A549 (cell line): ENCODE data around the gene REEP3. TPM values are rescaled to one million over a fixed set of nuclear protein-coding genes. Genes with fewer than 3 reads are reported as not detected.

Source experiments
- ATAC-seq, 2 experiments: fragments of 200-7000 bp in 1 of 2; fragments of >200 bp in 1 of 2; cut with Nextera tagmentation in 1 of 2; cut with Tn5 transposase in 1 of 2; 3 replicates each; pipeline versions ENCODE4 v1.8.0 to v1.9.1; 2018 to 2020; ENCODE audit warnings: mild to moderate bottlenecking in 1 of 2, moderate library complexity in 1 of 2
- CTCF ChIA-PET: fragments of 300-600 bp; sonication (Branson Sonifier 250); formaldehyde crosslinking; extraction: SDS; loops from one replicate; lab custom pipeline; 2021; ENCODE audit warnings: antibody characterized with exemption, inconsistent platforms; lab: Yijun Ruan, JAX
- POLR2A ChIA-PET: fragments of 350-600 bp; formaldehyde crosslinking; extraction: SDS; loops from one replicate; lab custom pipeline; 2021; ENCODE audit warnings: antibody characterized with exemption, inconsistent platforms; lab: Yijun Ruan, JAX
- DNase-seq, 2 experiments: peaks; one replicate each; pipeline versions ENCODE4 v3.0.0 to v3.0.0-alpha.2; 2011 to 2016; ENCODE audit warnings: low read depth in 1 of 2, low spot score in 1 of 2
- FAIRE-seq: peaks from 2 replicates; lab custom pipeline; 2011; peaks lifted over from hg19 to GRCh38; lab: Jason Lieb, UNC
- H3K27ac ChIP-seq, 2 experiments: fragments of >200 bp; sonication (Bioruptor Twin); formaldehyde crosslinking; 3 replicates each; pipeline ENCODE4 v1.5.1; 2016 to 2017
- H3K4me1 ChIP-seq: fragments of >200 bp; sonication (Bioruptor Twin); formaldehyde crosslinking; 3 replicates; pipeline ENCODE4 v1.6.1; 2016
- H3K4me2 ChIP-seq: fragments of >200 bp; sonication (Bioruptor Twin); formaldehyde crosslinking; 3 replicates; pipeline ENCODE4 v1.6.1; 2016
- H3K4me3 ChIP-seq: fragments of >200 bp; sonication (Bioruptor Twin); formaldehyde crosslinking; 3 replicates; pipeline ENCODE4 v1.5.1; 2016
- H3K9me3 ChIP-seq: fragments of >200 bp; sonication (Bioruptor Twin); formaldehyde crosslinking; 3 replicates; pipeline ENCODE4 v1.6.1; 2016
- ATOH8 ChIP-seq: fragments of 250-450 bp; sonication (Bioruptor Pico); IDR thresholded peaks from 2 replicates; pipeline ENCODE4 v1.5.0; 2020; ENCODE audit warnings: low read depth, mild to moderate bottlenecking, moderate library complexity
- BCL3 ChIP-seq: fragments of >200 bp; sonication (Bioruptor Twin); formaldehyde crosslinking; IDR thresholded peaks from 3 replicates; pipeline ENCODE4 v1.6.1; 2016
- CEBPB ChIP-seq, 2 experiments: fragments of >200 bp in 1 of 2; sonication (Bioruptor Twin) in 1 of 2; formaldehyde crosslinking in 1 of 2; IDR thresholded peaks; 2 replicates each; pipeline ENCODE4 v1.6.1; 2012 to 2016
- CHD4 ChIP-seq: fragments of 200-600 bp; sonication (generic); IDR thresholded peaks from 2 replicates; pipeline ENCODE4 v1.6.1; 2016; ENCODE audit warnings: antibody characterized with exemption, mild to moderate bottlenecking, borderline replicate concordance
- CTCF ChIP-seq: fragments of >200 bp; sonication (Bioruptor Twin); formaldehyde crosslinking; IDR thresholded peaks from 3 replicates; pipeline ENCODE4 v1.5.1; 2016
- E2F6 ChIP-seq: IDR thresholded peaks from 2 replicates; pipeline ENCODE4 v1.6.1; 2012; ENCODE audit warnings: low read depth, borderline replicate concordance
- HES2 ChIP-seq: fragments of >200 bp; sonication (Bioruptor Twin); formaldehyde crosslinking; IDR thresholded peaks from 2 replicates; pipeline ENCODE4 v1.6.1; 2016
- JUN ChIP-seq, 2 experiments: fragments of >200 bp; sonication (Bioruptor Twin); formaldehyde crosslinking; IDR thresholded peaks; 2 replicates in 1 of 2; 3 replicates in 1 of 2; pipeline ENCODE4 v1.6.1; 2016 to 2017
- MAZ ChIP-seq: fragments of 150-350 bp; IDR thresholded peaks from 2 replicates; pipeline ENCODE4 v1.6.1; 2014; ENCODE audit warnings: antibody characterized with exemption, low read depth, low read length, borderline replicate concordance
- MYC ChIP-seq: IDR thresholded peaks from 2 replicates; pipeline ENCODE4 v1.6.1; 2012; ENCODE audit warnings: mild to moderate bottlenecking, inconsistent platforms, low read length, improper control_type of control experiment, borderline replicate concordance
- NFE2L2 ChIP-seq: fragments of 150-350 bp; conservative IDR thresholded peaks from 2 replicates; pipeline ENCODE4 v1.6.1; 2014; ENCODE audit warnings: low read length
- NPAS2 ChIP-seq: fragments of 250-450 bp; sonication (Bioruptor Pico); IDR thresholded peaks from 2 replicates; pipeline ENCODE4 v1.8.0; 2022; ENCODE audit warnings: mild to moderate bottlenecking, moderate library complexity, borderline replicate concordance
- PBX3 ChIP-seq: IDR thresholded peaks from 2 replicates; pipeline ENCODE4 v1.6.1; 2012
- SMC3 ChIP-seq: fragments of >200 bp; sonication (Bioruptor Twin); formaldehyde crosslinking; IDR thresholded peaks from 3 replicates; pipeline ENCODE4 v1.6.1; 2018; ENCODE audit warnings: inconsistent platforms
- USF2 ChIP-seq: fragments of 450-650 bp; IDR thresholded peaks from 2 replicates; pipeline ENCODE4 v1.6.1; 2014; ENCODE audit warnings: antibody characterized with exemption
- ZFP36 ChIP-seq: fragments of 450-650 bp; IDR thresholded peaks from 2 replicates; pipeline ENCODE4 v1.6.1; 2014; ENCODE audit warnings: borderline replicate concordance; ENCODE audit not compliant: partially characterized antibody
- ZNF302 ChIP-seq: fragments of 250-450 bp; sonication (Bioruptor Pico); IDR thresholded peaks from 2 replicates; pipeline ENCODE4 v1.9.0; 2021; ENCODE audit warnings: inconsistent platforms, mild to moderate bottlenecking, moderate library complexity
- ZSCAN20 ChIP-seq: fragments of 250-450 bp; sonication (Bioruptor Pico); IDR thresholded peaks from 2 replicates; pipeline ENCODE4 v1.8.0; 2022; ENCODE audit warnings: mild to moderate bottlenecking, moderate library complexity
- WGBS: methylation state at CpG from one replicate; pipeline ENCODE4 v1.1.6; 2017; ENCODE audit errors: missing lambda C conversion rate; 5-methylcytosine and 5-hydroxymethylcytosine counted together
- polyA plus RNA-seq, 4 experiments: library from polyadenylated mRNA; depleted of rRNA in 3 of 4; stranded (reverse); fragments of >200 nt; fragmentation: RNase III in 1 of 4; extraction: RNeasy Plus Mini Kit Qiagen cat#74134 plus additional on column Dnase treatment in 1 of 4; gene quantifications; 2 replicates in 3 of 4; 3 replicates in 1 of 4; pipeline ENCODE4 v1.2.3, GENCODE V29; 2011 to 2017

Gene REEP3
- polyA plus RNA-seq, 2 of the 4 experiments (the other 2 are of a cell fraction): 19.6 to 35.8 TPM

GRCh38 chr10:63586043-63586442 is 64.8 kb downstream of the REEP3 start:
- ATAC-seq: no peak
- no peak for FAIRE-seq
- CTCF ChIA-PET: no interaction called here
- TF ChIP-seq HES2 (no peak), NPAS2 (CRISPR knock-in tag) (no peak), PBX3 (no peak), E2F6 (no peak), NFE2L2 (no peak), BCL3 (no peak), MAZ (no peak), ZSCAN20 (no peak)
- H3K4me3 ChIP-seq: no peak overlapping the region
- H3K9me3 ChIP-seq: no peaks in the 10 kb centered on the region
- no peak overlapping the region for H3K27ac ChIP-seq
- POLR2A ChIA-PET: no interaction called here
- H3K4me1 ChIP-seq: peaks cover 10% of the 10 kb centered on the region
- no peak for DNase-seq
- 89% methylated on average over 2 of the region's 2 CpGs for WGBS
- no peak overlapping the region for H3K4me2 ChIP-seq

- no peak for ATAC-seq
- ChIA-PET POLR2A (no interaction called here), CTCF (interaction anchor here (0.5 to 3.7 kb wide), 3 partner anchors 46 to 178 kb away, joined by 3 to 12 read pairs (median 6); no protein-coding TSS in a partner anchor)
- Histone ChIP-seq H3K9me3 (no peaks in the 10 kb centered on the region), H3K4me1 (peaks cover 10% of the 10 kb centered on the region), H3K4me2 (no peak overlapping the region), H3K27ac (no peak overlapping the region), H3K4me3 (no peak overlapping the region)
- no peak for FAIRE-seq
- DNase-seq: no peak
- 92% methylated on average over 4 of the region's 4 CpGs for WGBS
- TF ChIP-seq JUN (IDR thresholded peaks at IDR 0.05): no peak
- TF ChIP-seq CTCF: no peak
- no peak for TF ChIP-seq ZFP36
- TF ChIP-seq SMC3: no peak
These were observed 66.0 kb downstream of the REEP3 start for GRCh38 chr10:63587191-63587590.

- H3K4me3 ChIP-seq: no peak overlapping the region
These were observed 67.4 kb downstream of the REEP3 start for GRCh38 chr10:63588436-63589167.

More at GRCh38 chr10:63588436-63589167, 67.4 kb downstream of the REEP3 start:
- TF ChIP-seq CEBPB (IDR thresholded peaks at IDR 0.05) (no peak), ZNF302 (CRISPR knock-in tag) (no peak), MYC (no peak), USF2 (no peak), CHD4 (no peak), ZFP36 (no peak), ATOH8 (CRISPR knock-in tag) (no peak)
- CTCF ChIA-PET: interaction anchor here (1.2 to 3.7 kb wide), 3 partner anchors 41 to 132 kb away, joined by 3 to 12 read pairs (median 6); no protein-coding TSS in a partner anchor
- Histone ChIP-seq H3K4me1 (peaks cover 10% of the 10 kb centered on the region), H3K9me3 (no peaks in the 10 kb centered on the region), H3K4me2 (peak overlapping the region; percentile 17; the same call in 2 of the 3 replicates), H3K27ac (no peak overlapping the region; a peak in 1 of 6 replicates)
- WGBS: 58% methylated on average over 4 of the region's 4 CpGs
- POLR2A ChIA-PET: no interaction called here
- ATAC-seq: peak in 1 of 2 experiments; percentile 23; a peak in 2 of 6 replicates
- peak in 1 of 2 experiments; percentile 17 for DNase-seq
- FAIRE-seq: no peak
